H1 (cell line): ENCODE data around the gene TDO2. TPM values are rescaled to one million over a fixed set of nuclear protein-coding genes. Genes with fewer than 3 reads are reported as not detected.

ENCODE experiments used
- CTCF ChIA-PET: fragments of 300-600 bp; sonication (Branson Sonifier 250); formaldehyde crosslinking; loops from one replicate; lab custom pipeline; 2021; ENCODE audit not compliant: partially characterized antibody; lab: Charles Lee
- POLR2A ChIA-PET: fragments of 300-600 bp; sonication (Branson Sonifier 250); formaldehyde crosslinking; loops from one replicate; lab custom pipeline; 2021; ENCODE audit warnings: inconsistent platforms; ENCODE audit not compliant: partially characterized antibody; lab: Charles Lee
- DNase-seq, 2 experiments: peaks; one replicate each; pipeline versions ENCODE4 v3.0.0 to v3.0.0-alpha.2; 2010 to 2022; ENCODE audit warnings: low spot score in 2 of 2, low read depth in 1 of 2, mixed read lengths in 1 of 2
- FAIRE-seq: peaks from 2 replicates; lab custom pipeline; 2011; peaks lifted over from hg19 to GRCh38; lab: Jason Lieb, UNC
- H2AFZ ChIP-seq: 2 replicates; pipeline ENCODE4 v1.8.1; 2012; ENCODE audit warnings: low read length, inconsistent platforms
- H2AK5ac ChIP-seq: 2 replicates; pipeline ENCODE4 v1.6.1; 2013; ENCODE audit warnings: low read depth, low read length
- H2BK120ac ChIP-seq: replicated peaks from 2 replicates; pipeline ENCODE3; 2013; ENCODE audit warnings: low read depth, low read length, inconsistent platforms
- H2BK12ac ChIP-seq: 2 replicates; pipeline ENCODE4 v1.6.1; 2013; ENCODE audit warnings: low read depth, low read length
- H2BK15ac ChIP-seq: 2 replicates; pipeline ENCODE4 v1.6.1; 2013; ENCODE audit warnings: low read length
- H2BK20ac ChIP-seq: 2 replicates; pipeline ENCODE4 v1.6.1; 2013; ENCODE audit warnings: low read length
- H2BK5ac ChIP-seq: 2 replicates; pipeline ENCODE4 v1.6.1; 2013; ENCODE audit warnings: low read depth, low read length
- H3K14ac ChIP-seq: 2 replicates; pipeline ENCODE4 v1.6.1; 2013; ENCODE audit warnings: inconsistent platforms; ENCODE audit not compliant: insufficient read length
- H3K18ac ChIP-seq: 2 replicates; pipeline ENCODE4 v1.6.1; 2013; ENCODE audit warnings: low read length; ENCODE audit errors: extremely low read depth
- H3K23ac ChIP-seq: 2 replicates; pipeline ENCODE4 v1.6.1; 2013; ENCODE audit warnings: inconsistent platforms; ENCODE audit not compliant: insufficient read length
- H3K23me2 ChIP-seq: 2 replicates; pipeline ENCODE4 v1.6.1; 2013; ENCODE audit warnings: low read depth, low read length
- H3K27ac ChIP-seq: 2 replicates; pipeline ENCODE4 v1.6.1; 2011; ENCODE audit warnings: low read depth, low read length, inconsistent platforms
- H3K27me3 ChIP-seq, 4 experiments: replicated peaks in 1 of 4; 1 replicate in 1 of 4; 2 replicates in 3 of 4; pipeline versions ENCODE4 v1.6.1 to v1.8.1; 2011 to 2013; ENCODE audit warnings: low read length in 3 of 4, mild to moderate bottlenecking in 3 of 4, inconsistent platforms in 2 of 4, mixed read lengths in 2 of 4, moderate library complexity in 1 of 4; ENCODE audit not compliant: control insufficient read depth in 3 of 4, insufficient read depth in 3 of 4; ENCODE audit errors: extremely low read depth in 1 of 4
- H3K36me3 ChIP-seq, 4 experiments: 2 replicates each; pipeline versions ENCODE4 v1.6.1 to v1.8.1; 2011 to 2013; ENCODE audit warnings: mild to moderate bottlenecking in 4 of 4, low read length in 3 of 4, moderate library complexity in 2 of 4, control low read depth in 1 of 4, inconsistent platforms in 1 of 4; ENCODE audit not compliant: insufficient read depth in 4 of 4, control insufficient read depth in 2 of 4
- H3K4ac ChIP-seq: replicated peaks from 2 replicates; pipeline ENCODE3; 2013; ENCODE audit warnings: low read length, low read depth, mixed read lengths, inconsistent platforms; ENCODE audit not compliant: insufficient read length
- H3K4me1 ChIP-seq, 4 experiments: replicated peaks in 1 of 4; 1 replicate in 1 of 4; 2 replicates in 3 of 4; pipeline versions ENCODE4 v1.6.1 to v1.8.1; 2011 to 2013; ENCODE audit warnings: low read length in 3 of 4, inconsistent platforms in 2 of 4, mixed read lengths in 1 of 4; ENCODE audit not compliant: insufficient read depth in 4 of 4, control insufficient read depth in 3 of 4
- H3K4me2 ChIP-seq, 2 experiments: 2 replicates each; pipeline versions ENCODE4 v1.6.1 to v1.8.1; 2011 to 2013; ENCODE audit warnings: low read depth in 2 of 2, low read length in 2 of 2, control low read depth in 1 of 2, inconsistent platforms in 1 of 2, mild to moderate bottlenecking in 1 of 2; ENCODE audit not compliant: insufficient read depth in 1 of 2
- H3K4me3 ChIP-seq, 4 experiments: fragments of 200-600, 300-600 bp in 1 of 4; sonication (generic), shearing (Covaris generic), sonication (Bioruptor Twin) in 1 of 4; 2 replicates each; pipeline versions ENCODE4 v1.5.1 to v1.8.1; 2011 to 2016; ENCODE audit warnings: low read length in 4 of 4, low read depth in 3 of 4, control low read depth in 2 of 4, inconsistent platforms in 2 of 4, mild to moderate bottlenecking in 2 of 4, mixed read lengths in 1 of 4, moderate library complexity in 1 of 4; ENCODE audit not compliant: insufficient read depth in 2 of 4; ENCODE audit errors: extremely low read depth in 1 of 4
- H3K56ac ChIP-seq: replicated peaks from 2 replicates; pipeline ENCODE3; 2013; ENCODE audit warnings: low read depth, mild to moderate bottlenecking, mixed read lengths, low read length, inconsistent platforms; ENCODE audit not compliant: insufficient read length
- H3K79me1 ChIP-seq: 2 replicates; pipeline ENCODE4 v1.6.1; 2013; ENCODE audit warnings: low read depth, low read length, control low read depth
- H3K79me2 ChIP-seq, 2 experiments: 2 replicates each; pipeline versions ENCODE4 v1.6.1 to v1.8.1; 2012 to 2013; ENCODE audit warnings: low read length in 2 of 2, mild to moderate bottlenecking in 2 of 2, inconsistent platforms in 1 of 2; ENCODE audit not compliant: insufficient read depth in 2 of 2, control insufficient read depth in 1 of 2
- H3K9ac ChIP-seq, 4 experiments: replicated peaks in 1 of 4; 1 replicate in 1 of 4; 2 replicates in 3 of 4; pipeline versions ENCODE4 v1.6.1 to v1.8.1; 2011 to 2013; ENCODE audit warnings: low read depth in 3 of 4, low read length in 3 of 4, control low read depth in 2 of 4, mild to moderate bottlenecking in 2 of 4, moderate library complexity in 2 of 4, inconsistent platforms in 1 of 4; ENCODE audit errors: extremely low read depth in 1 of 4
- H3K9me3 ChIP-seq, 2 experiments: 2 replicates each; pipeline versions ENCODE4 v1.6.1 to v1.8.1; 2012 to 2013; ENCODE audit warnings: mild to moderate bottlenecking in 2 of 2, moderate library complexity in 2 of 2, control low read depth in 1 of 2, inconsistent platforms in 1 of 2, low read depth in 1 of 2, low read length in 1 of 2, mixed read lengths in 1 of 2; ENCODE audit not compliant: insufficient read depth in 2 of 2
- H4K20me1 ChIP-seq, 2 experiments: replicated peaks in 1 of 2; 2 replicates each; pipeline versions ENCODE3 to v1.8.1; 2011 to 2013; ENCODE audit warnings: inconsistent platforms in 2 of 2, low read length in 2 of 2, mild to moderate bottlenecking in 1 of 2; ENCODE audit not compliant: insufficient read depth in 2 of 2, control insufficient read depth in 1 of 2
- H4K5ac ChIP-seq: 2 replicates; pipeline ENCODE4 v1.6.1; 2013; ENCODE audit warnings: low read length, low read depth, mixed read lengths, inconsistent platforms; ENCODE audit not compliant: insufficient read length
- H4K8ac ChIP-seq: 2 replicates; pipeline ENCODE4 v1.8.0; 2013; ENCODE audit warnings: mild to moderate bottlenecking, moderate library complexity, low read length, inconsistent platforms; ENCODE audit not compliant: insufficient read depth; ENCODE audit errors: extremely low read depth
- H4K91ac ChIP-seq: replicated peaks from 2 replicates; pipeline ENCODE3; 2013; ENCODE audit warnings: low read length, mixed read lengths, inconsistent platforms; ENCODE audit not compliant: insufficient read length
- BCL11A ChIP-seq, 2 experiments: IDR thresholded peaks; one replicate each; pipeline ENCODE4 v1.6.1; 2011; ENCODE audit warnings: low read depth in 2 of 2, low read length in 2 of 2, mild to moderate bottlenecking in 2 of 2
- CHD2 ChIP-seq: IDR thresholded peaks from 2 replicates; pipeline ENCODE4 v1.6.1; 2012; ENCODE audit warnings: low read length, improper control_type of control experiment
- JUND ChIP-seq: IDR thresholded peaks from 2 replicates; pipeline ENCODE4 v1.6.1; 2011; ENCODE audit warnings: mild to moderate bottlenecking, improper control_type of control experiment, low read length
- KDM4A ChIP-seq: IDR thresholded peaks from one replicate; pipeline ENCODE4 v1.7.1; 2012; ENCODE audit warnings: low read depth, mild to moderate bottlenecking, moderate library complexity, low read length, inconsistent platforms; ENCODE audit not compliant: severe bottlenecking
- POLR2AphosphoS5 ChIP-seq: IDR thresholded peaks from 2 replicates; pipeline ENCODE4 v1.6.1; 2011; ENCODE audit warnings: low read depth, low read length
- POU5F1 ChIP-seq: IDR thresholded peaks from 2 replicates; pipeline ENCODE4 v1.6.1; 2011; ENCODE audit warnings: low read depth, mild to moderate bottlenecking, low read length, moderate library complexity
- RNF2 ChIP-seq: fragments of 200-900, 300-1000 bp; sonication (generic); IDR thresholded peaks from 2 replicates; pipeline ENCODE4 v1.7.1; 2016; ENCODE audit warnings: borderline replicate concordance, low read depth, mild to moderate bottlenecking, antibody characterized with exemption, low read length; ENCODE audit not compliant: poor library complexity, severe bottlenecking; ENCODE audit errors: missing control alignments
- TBP ChIP-seq: IDR thresholded peaks from 2 replicates; pipeline ENCODE4 v1.6.1; 2011; ENCODE audit warnings: low read depth, low read length, improper control_type of control experiment
- ZNF274 ChIP-seq: IDR thresholded peaks from 2 replicates; pipeline ENCODE4 v1.7.0; 2012; ENCODE audit warnings: low read length, borderline replicate concordance; ENCODE audit errors: extremely low read depth
- WGBS, 2 experiments: shearing (Covaris generic) in 1 of 2; methylation state at CpG; one replicate each; pipeline versions ENCODE4 v1.1.6 to v1.1.7; 2013 to 2015; ENCODE audit warnings: low lambda C conversion rate in 2 of 2, mixed read lengths in 2 of 2, inconsistent platforms in 1 of 2, low coverage in 1 of 2, missing lambda C conversion rate in 1 of 2; ENCODE audit not compliant: insufficient replicate concordance in 2 of 2, insufficient coverage in 1 of 2, insufficient read length in 1 of 2; ENCODE audit errors: extremely low coverage in 1 of 2, missing lambda C conversion rate in 1 of 2; 5-methylcytosine and 5-hydroxymethylcytosine counted together
- polyA plus RNA-seq, 7 experiments: library from polyadenylated mRNA; depleted of rRNA in 3 of 7; stranded (reverse) in 5 of 7; unstranded in 2 of 7; fragments of >200 nt in 5 of 7; fragments of 200-250 nt in 2 of 7; gene quantifications; 1 replicate in 5 of 7; 2 replicates in 1 of 7; 4 replicates in 1 of 7; pipeline versions ENCODE4 v1.2.1 to v1.2.3, GENCODE V29; 2011 to 2013; ENCODE audit warnings: missing spikeins in 2 of 7, mixed read lengths in 2 of 7
- total RNA-seq: library from RNA; stranded (reverse); fragmentation: NEBNext Ultra II Directional; extraction: Animal tissue kit (Norgen Biotek cat#: 25700); gene quantifications from 2 replicates; pipeline ENCODE4 v1.2.1, GENCODE V29; 2021
- TF ChIP-seq, protein P1 (sequence below): IDR thresholded peaks from 2 replicates; pipeline ENCODE4 v1.6.1; 2012; ENCODE audit warnings: inconsistent platforms

Gene TDO2
- total and polyA plus RNA-seq, 2 of the 8 experiments (the other 6 are each of a cell fraction or from before 2014, with no cell fraction given) = 0.03 TPM; not detected in 1

DNA sequence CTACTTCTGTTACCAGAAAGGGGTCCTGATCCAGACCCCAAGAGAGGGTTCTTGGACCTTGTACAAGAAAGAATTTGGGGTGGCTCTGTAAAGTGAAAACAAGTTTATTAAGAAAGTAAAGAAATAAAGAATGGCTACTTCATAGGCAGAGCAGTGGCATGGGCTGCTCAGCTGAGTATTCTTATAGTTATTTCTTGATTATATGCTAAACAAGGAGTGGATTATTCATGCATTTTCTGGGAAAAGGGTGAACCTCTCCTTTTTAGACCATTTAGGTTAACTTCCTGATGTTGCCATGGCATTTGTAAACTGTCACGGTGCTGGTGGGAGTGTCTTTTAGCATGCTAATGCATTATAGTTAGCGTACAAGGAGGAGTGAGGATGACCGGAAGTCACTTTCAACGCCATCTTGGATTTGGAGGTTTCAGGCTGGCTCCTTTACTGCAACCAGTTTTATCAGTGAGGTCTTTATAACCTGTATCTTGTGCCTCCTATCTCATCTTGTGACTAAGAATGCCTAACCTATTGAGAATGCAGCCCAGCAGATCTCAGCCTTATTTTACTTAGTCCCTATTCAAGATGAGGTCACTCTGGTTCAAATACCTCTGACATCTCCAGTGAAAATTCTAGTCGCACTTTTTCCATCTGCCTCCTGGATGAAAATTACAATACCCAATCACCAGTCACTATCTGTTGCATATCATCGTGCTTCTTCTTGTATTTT, 15.5 kb upstream of the TDO2 start:
- H2BK5ac ChIP-seq = no peak overlapping the region
- no peak overlapping the region for H4K5ac ChIP-seq
- H4K20me1 ChIP-seq = no peaks in the 10 kb centered on the region
- no peak overlapping the region for H3K4me3 ChIP-seq
- no peaks in the 10 kb centered on the region for H3K23me2 ChIP-seq
- no peak for TF ChIP-seq RNF2
- TF ChIP-seq, protein P1, sequence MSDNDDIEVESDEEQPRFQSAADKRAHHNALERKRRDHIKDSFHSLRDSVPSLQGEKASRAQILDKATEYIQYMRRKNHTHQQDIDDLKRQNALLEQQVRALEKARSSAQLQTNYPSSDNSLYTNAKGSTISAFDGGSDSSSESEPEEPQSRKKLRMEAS = no peak
- TF ChIP-seq JUND = no peak
- TF ChIP-seq CHD2 = no peak
- TF ChIP-seq BCL11A (IDR thresholded peaks at IDR 0.05; ENCODE audit: low read depth in 2 of 2, low read length in 2 of 2) = no peak
- TF ChIP-seq TBP = no peak
- no peak for TF ChIP-seq POLR2AphosphoS5
- no peak for TF ChIP-seq POU5F1
- TF ChIP-seq ZNF274 = no peak
- TF ChIP-seq KDM4A = no peak
- TF ChIP-seq, all 59 proteins: peak for 0
- CTCF ChIA-PET = interaction anchor here (0.6 kb wide), 1 partner anchor 25 kb away, joined by 3 read pairs; no protein-coding TSS in a partner anchor
- Histone ChIP-seq H2BK20ac (no peak overlapping the region), H3K4ac (no peak overlapping the region), H3K79me2 (no peaks in the 10 kb centered on the region), H2AFZ (no peak overlapping the region), H4K91ac (no peak overlapping the region), H2AK5ac (no peak overlapping the region), H3K56ac (no peak overlapping the region), H3K4me1 (no peaks in the 10 kb centered on the region), H3K36me3 (no peaks in the 10 kb centered on the region), H3K27ac (no peak overlapping the region), H3K18ac (no peak overlapping the region), H3K14ac (no peak overlapping the region), H3K9me3 (peaks cover 0 to 3% of the 10 kb centered on the region in 2 experiments; a peak in 1 of 4 replicates), H3K9ac (no peak overlapping the region), H3K23ac (no peak overlapping the region), H3K27me3 (no peaks in the 10 kb centered on the region), H2BK120ac (no peak overlapping the region), H2BK15ac (no peak overlapping the region), H2BK12ac (no peak overlapping the region), H3K4me2 (no peak overlapping the region), H3K79me1 (no peaks in the 10 kb centered on the region), H4K8ac (no peak overlapping the region)
- DNase-seq (no peak), FAIRE-seq (no peak)
- 63% methylated on average over 6 of the region's 6 CpGs; no CpG with 5 or more reads in 1 of the 2 experiments for WGBS, 2 experiments
- POLR2A ChIA-PET = no interaction called here
